ENCODE results near the gene SRP14.

SRP14 gene

DNA sequence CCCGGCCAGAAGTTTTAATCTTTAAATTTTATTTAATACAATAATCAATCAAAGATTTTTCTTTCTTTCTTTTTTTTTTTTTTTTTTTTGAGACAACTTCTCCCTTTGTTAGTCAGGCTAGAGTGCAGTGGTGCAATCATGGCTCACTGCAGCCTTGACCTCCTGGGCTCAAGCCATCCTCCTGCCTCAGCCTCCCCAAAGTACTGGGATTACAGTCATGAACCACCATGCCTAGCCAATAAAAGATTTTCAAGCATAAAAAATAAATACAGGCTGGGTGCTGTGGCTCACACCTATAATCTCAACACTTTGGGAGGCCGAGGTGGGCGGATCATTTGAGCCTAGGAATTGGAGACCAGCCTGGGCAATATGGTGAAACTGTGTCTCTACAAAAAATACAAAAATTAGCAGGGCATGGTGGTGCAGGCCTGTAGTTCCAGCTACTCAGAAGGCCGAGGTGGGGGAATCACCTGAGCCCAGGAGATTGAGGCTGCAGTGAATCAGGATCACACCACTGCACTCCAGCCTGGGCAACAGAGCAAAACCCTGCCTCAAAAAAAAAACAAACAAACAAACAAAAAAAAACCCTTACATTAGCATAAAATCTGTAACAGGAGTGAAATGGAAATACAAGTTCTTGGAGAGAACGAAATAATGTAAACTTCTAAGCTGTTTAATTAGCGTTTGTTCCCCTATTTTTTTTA, 29.1 kb upstream of the SRP14 start:
- DNase-seq, result no peak

DNA sequence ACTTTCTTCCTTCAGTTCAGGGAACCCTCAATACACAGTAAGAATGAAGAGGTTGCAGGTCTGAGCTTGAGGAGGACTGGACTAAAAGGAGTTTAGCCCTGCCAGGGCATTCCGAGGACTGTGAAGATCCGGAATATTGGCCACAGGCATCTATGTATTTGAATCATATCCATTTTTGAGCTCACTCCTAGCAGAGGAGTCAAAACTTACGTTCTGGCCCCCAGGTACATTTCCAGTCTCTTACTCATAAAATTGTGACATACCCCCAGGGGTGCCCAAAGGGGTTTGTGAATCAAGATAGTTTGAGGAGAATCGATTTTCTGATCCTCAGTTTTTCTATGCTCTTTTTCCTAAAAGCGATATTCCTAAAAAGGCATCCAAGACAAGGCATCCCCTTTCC, 27.6 kb upstream of the SRP14 start:
- no peak for DNase-seq

DNA sequence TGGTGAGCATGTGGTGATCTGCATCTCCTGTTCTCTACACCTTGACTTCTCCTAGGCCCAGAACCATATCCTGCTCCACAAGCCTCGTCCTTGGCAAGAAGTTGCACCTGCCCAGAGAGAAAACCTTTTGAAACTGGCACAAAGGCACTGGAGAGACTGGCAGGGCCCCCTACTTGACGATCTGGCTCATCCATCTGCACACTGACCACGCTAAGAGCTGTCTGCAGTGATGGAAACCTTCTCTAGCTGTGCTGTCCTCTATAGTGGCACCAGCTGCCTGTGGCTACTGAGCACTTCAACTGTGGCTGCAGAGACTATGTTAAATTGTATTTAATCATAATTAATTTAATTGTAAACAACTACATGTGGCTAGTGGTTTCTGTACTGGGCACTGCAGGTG, 26.2 kb upstream of the SRP14 start:
- DNase-seq, result no peak

DNA sequence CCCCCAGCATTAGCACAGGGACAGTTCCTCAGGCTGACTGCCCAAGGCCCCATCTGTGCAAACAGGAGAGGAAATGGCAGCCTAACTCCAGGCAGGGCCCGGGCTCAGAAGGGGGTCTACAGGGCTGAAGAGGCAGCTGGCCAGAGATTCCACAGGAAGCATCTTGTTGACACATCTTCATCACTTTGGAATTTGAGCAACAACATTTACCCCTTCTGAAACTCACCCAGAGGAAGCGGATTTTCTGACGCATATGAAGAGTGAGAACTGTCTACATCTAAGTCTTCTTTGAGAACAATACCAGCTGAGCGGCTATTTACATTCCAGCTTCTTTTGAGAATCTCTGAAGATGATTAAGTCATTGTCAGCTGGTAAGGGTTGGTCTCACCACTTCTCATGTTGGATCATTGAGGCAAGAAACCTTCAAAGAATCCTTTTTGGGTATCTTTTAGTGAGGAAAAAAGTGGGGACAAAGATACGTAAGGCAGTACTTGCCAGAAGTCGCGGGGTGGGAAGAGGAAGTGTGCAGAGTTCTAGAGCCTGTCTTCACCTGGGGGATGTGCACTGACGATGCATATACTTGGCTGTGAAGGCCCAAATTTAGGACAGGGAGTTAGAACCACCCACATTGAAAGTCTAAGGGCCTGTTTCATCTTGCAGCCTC, 25.4 kb upstream of the SRP14 start:
- DNase-seq, result no peak

DNA sequence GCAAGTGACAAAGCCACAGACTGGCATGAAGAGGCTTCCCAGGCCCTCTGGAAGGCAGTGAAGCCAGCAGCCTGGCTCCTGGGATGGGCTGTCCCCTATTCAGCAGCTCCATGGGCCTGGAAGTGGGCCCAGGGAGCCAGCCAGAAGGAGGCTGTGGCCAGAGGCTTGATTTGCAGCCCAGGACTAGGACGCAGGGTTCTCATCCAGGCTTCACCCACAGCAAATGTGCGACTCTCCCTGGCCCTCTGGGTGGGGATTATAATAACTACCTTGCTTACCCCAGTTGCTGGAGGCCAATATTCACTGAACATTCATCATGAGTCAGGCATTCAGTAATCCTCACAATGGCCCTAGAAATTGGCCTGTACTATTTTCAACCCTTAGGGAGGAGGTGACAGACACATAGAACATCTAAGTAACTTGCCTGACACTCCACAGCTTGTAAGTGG, 24.6 kb upstream of the SRP14 start:
- no peak for DNase-seq

DNA sequence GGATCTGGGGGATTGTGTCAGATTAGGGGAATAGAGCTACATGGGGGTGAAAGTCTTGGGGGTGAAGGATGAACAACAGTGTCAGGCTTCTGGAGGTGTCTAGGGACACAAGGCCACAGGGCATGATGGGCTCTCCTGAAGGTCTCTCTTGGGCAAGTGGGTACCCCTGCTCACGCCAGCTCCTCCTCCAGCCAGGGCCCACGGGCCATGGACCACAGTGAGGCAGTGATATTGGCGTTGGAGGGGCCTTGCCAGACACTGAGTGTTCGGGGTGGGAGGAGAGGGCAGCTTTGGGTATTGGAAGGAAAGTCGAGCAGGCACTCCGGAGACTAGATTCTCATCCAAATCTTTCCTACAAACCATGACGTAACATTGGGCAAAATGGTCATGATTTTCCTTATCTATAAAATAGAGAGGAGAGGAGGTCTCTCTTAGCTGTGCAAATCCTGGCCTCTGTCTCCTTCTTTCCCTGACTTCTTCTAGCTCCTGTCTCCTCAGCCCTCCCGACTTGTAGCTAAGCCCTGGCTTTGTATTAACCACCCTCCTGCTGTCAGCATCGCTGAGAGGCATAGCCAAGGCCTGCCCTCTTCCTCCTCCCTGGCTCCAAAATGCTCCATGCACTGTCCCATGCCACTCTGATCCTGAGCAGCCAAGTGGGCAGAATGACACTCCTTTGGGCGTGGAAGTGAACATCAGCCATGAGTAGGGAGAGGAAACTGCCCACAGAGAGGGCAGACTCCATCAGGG, 24.0 kb upstream of the SRP14 start:
- DNase-seq, result no peak

DNA sequence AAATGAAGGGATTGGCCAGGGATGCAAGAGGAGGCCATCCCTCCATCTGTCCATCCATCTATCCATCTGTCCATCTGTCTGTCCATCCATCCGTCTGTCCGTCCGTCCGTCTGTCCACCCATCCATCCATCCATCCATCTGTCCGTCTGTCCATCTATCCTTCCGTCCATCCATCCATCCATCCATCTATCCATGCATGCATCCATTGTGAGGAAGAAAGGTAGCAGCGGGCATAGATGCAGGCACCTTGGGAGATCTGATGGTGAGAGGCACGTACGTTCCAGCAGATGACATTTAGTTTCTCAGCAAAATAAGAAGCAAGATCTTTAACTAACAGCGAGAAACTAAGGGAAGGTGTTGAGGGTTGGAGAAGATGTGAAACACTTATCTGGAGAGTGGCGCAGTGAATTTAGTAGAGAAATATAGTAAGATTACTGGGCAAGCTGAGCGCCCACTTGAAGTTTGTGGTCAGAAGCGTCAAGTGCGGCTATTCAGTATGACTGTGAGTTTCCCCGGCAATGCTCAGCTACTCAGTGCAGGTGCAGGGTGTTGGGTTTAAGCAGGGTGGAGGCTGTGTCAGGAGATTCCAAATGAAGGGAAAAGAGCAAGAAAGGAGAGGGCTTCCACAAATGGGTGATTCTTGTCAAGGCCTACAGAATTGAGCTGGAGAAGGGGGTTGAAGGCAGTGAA, 22.4 kb upstream of the SRP14 start:
- DNase-seq, result peak; percentile 41

DNA sequence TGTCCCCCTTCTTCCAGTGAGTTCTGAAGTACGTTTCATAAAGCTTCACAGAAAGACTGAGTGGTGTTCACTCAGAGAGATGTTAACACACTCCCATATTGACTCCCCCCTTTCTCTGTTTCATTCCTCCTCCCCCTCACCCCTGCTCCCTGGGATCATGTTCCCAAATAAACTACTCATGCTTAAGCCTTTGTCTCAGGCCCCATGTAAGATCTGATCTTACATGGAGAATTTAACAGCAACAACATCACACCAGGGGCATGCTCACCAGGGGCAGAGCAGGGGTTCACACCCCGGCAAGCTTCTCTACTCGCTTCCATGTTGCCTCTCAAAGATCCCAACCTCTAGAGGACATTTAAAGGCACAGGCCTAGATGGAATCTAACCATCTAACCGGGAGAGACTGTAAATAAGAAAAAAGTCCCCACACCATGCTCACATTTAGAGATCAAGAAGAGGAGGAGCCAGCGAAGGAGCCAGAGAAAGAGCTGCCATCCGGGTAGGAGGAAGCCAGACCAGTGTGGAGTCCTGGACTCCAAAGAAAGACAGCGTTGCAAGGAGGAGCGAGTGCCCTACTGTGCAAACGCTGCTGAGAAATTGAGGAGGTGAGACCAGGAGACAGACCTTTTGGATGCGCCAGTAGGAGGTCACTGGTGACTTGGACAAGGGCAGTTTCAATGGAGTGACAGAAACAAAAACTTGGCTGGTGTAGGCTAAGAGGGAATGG, 21.4 kb upstream of the SRP14 start:
- DNase-seq, result no peak

DNA sequence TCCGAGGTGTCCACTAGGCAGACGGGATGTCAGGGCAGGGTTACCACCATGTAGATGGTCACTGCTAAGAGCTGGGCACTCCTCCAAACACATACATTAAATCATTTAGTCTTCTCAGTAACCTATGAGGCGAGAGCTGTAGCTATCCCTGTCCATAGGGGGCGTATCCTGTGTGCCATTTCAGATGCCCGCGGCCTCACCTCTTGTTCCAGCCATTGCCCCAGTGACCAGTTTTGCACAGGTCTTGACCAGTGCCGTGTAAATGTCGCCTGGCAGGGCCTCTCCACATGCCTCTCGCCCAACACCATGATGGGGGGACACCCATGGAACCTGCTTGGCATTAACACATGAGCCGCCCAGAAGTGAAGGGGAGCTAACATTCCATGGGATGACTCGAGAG, 20.8 kb upstream of the SRP14 start:
- no peak for DNase-seq

DNA sequence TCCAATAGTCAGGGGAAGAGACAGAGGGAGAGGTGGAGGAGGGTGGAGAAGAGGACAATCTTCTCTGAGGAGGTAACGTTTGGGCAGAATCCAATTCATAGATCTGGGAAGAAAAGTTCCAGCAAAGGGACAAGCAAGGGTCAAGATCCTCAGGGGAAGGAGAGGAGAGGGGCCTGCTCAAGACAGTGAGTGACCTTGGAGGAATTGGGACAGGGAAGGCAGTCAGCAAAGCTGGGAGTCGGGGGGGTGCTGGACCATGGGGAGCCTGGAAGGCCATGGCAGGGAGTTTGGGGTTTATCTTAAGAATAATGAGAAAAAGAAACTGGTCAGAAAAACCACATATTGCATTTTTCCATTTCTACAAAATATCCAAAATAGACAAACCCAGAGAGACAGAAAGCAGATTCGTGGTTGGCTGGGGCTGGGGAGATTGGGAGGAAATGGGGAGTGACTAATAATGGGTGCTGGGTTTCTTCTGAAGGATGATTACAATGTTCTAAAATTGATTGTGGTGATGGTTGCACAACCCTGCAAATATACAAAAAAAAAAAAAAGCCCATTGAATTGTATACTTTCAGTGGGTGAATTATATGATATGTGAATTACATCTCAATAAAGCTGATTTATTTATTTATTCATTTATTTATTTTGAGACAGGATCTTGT, 19.6 kb upstream of the SRP14 start:
- DNase-seq, result no peak

DNA sequence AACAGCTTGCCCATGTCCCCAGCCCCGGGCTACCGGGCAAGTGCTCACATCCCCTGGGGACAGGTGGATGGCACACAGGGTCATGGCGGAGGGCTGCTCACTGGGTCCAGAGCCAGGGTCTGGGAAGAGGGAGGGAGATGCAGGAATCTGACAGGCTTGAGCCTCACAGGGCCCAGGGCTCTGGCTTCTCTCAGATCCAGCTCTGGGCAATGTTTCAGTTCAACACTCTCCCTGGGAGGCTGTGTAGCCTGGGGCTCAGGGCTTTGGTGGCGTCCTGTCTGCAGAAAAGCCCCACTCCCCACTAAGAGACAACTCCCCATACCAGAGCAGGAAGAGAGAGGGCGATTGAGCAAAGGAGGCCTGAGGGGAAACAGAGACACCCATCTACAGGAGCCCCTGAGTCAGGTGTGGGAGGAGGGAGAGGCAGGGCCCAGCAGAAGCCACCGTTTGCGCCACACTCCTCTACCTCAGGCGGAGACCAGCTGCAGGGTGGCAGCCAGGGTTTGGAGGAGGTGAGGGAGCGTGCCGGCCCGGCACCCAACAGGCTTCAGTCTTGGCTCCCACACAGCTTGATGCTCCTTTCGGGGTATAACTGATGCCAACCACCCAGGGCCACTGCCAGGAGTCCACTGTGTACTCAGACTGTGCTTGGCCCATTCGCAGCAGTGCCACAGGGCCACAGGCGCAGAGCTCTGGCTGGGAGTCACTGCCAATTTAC, 16.8 kb upstream of the SRP14 start:
- DNase-seq, result no peak

DNA sequence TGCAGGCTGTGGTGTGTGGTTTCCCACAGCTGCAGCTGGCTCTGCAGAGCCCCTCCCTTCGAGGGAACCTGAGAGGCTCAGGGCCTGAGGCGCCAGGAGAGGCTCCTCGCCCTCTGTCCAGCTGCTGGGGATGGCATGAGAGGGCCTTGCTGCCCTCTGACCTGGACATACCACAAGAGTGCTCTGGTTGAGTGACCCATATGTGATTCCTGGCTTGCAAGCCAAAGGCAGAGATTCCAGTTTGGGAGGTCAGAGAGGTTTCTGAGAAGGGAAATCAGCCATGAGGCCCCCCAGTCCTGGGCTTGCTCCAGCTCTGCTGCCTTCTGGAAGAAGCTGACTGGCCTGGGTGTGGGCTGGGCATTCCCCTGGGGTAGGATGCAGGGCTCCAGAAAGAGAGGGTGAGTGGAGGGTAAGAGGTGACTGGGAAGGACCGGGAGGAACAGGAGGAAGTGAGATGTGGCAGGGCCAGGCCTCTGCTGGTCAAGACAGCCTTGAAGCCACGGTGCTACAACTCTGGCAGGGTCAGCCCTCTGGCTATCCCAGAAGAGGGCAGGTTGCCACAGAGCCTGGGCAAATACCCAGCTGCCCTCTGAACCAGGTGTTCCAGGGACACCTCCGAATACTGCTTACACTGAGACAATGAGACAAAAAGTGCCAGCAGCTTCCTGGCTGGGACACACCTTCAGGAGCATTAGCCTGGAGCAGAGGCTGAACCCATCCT, 16.0 kb upstream of the SRP14 start:
- peak; percentile 77 for DNase-seq

DNA sequence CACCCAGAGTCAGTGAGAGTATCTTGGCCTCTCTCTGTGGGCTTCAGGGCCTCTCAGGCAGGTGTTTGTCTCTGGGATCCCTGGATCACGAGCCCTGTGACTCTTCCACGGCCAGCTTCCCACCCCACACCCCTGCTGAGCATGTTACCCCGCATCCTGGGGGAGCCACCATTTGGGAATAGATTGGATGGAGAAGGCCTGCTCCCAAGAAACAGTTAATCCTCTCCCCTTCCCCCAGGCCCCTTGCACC, 15.5 kb upstream of the SRP14 start:
- no peak for DNase-seq

DNA sequence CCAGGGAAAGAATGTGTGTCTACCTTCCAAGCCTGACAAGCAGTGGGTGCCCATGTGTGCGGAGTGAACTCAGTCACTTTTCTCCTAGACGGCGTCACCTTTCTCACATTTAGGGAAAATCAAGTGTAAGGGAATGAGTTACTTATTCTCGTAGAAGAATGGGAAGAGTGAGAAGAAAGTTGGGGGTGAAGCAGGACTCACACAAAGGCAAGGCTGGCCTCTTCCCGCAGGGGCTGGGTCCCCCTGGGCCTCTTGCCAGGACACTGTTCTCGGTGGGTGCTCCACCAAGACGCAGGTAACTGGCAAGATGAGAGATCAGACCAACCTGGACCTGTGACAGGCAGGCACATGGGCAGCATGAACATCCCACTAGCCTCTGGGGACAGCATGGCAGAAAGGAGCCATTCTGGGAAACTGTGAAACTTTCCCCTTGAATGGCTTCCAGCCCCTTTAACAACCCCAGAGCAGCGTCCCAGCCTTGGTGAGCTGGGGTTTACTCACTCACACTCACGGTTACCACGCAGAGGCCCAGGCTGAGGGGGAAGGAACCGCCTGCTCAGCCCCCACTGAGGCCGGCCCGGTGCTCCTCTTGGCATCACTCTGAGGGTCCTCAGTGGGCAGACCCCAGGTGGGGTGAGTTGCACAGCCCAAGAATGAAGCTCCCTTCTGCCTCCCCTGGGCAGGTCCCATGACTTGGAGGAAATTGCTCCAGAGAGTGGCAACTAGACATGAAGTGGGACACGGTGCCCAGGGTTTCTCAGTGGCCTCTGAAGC, 15.0 kb upstream of the SRP14 start:
- DNase-seq, result no peak

DNA sequence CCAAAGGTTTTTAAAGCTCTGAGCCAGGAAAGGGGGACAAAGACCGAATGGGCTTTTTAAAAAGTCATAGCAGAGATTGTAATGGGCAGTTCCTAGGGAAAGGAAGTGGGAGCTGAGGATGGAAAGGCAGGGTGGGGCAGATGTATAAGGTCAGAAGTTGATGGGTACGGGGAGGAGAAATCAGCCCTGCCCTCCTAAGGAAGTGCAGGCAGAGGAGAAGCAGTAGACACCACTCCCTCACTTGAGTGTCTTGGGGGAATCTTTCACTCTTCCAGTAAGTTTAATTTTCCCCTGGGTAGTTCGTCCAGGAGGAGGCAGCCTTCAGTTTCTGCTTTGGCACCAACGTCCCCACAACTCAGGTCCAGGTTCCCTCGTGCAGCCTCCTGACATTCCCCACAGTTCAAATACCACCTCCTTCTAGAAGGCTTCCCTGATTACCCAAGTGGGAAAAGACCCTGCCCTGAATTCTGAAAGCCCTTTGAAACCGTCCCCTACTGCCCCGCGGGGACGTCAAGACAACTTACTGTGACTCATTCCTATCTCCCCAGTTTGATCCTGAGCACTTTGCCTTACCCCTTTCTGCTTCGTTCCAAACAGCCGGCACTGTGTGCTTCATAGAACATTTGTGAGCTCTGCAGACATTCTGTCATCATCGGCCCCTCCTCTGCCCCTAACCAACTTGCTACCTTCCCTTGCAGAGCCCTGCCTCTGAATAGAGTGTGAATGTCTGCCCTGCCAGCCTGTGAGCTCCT, 14.3 kb upstream of the SRP14 start:
- DNase-seq, result no peak

DNA sequence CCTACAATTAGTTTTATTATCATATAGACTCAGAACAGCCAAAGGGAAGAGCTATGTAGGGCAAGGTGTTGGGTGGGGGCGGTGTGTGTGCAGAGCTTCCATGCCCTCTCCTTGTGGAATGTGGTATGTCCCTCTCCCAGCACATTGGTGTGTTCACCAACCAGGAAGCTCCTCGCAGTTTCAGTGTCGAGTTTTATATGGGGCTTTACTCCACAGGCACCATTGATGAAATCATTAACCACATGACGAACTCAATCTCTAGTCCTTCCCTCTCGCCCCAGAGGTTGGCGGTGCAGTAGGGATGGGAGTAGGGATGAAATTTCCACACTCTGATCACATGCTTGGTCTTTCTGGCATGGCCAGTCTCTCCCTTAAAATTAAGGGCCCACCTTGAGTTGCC, 13.6 kb upstream of the SRP14 start:
- no peak for DNase-seq

DNA sequence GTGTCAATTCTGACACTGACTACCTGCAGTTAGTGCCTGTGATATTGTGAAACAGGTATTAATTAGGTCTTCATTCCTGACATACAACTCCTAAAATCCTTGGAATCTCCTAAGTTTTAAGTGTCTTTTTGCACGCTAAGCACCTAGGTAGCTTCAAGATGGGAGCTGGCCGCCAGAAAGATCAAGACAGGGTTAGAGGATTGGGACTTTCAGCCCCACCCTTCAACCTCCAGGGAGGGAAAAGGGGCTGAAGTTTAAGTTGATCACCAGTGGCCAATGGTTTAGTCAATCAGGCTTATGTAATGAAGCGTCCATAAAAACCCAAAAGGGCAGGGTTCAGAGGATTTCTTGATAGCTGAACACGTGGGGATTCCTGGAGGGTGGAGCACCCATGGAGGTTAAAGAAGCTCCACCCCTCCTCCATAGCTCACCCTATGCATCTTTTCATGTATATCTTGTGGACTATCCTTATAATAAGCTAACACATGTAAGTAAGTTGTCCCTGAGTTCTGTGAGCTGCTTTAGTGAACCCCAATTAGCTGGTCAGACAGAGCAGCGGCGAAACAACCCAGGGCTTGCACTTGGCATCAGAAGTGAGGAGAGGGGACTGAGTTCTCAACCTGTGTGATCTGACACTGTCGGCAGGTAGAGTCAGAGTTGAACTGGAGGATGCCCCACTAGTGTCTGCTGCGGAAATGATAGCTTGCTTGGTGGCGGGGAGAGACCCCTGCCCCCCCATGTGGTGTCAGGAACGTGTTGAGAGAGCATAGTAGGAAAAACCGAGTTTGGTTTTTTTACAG, 12.8 kb upstream of the SRP14 start:
- DNase-seq, result no peak

DNA sequence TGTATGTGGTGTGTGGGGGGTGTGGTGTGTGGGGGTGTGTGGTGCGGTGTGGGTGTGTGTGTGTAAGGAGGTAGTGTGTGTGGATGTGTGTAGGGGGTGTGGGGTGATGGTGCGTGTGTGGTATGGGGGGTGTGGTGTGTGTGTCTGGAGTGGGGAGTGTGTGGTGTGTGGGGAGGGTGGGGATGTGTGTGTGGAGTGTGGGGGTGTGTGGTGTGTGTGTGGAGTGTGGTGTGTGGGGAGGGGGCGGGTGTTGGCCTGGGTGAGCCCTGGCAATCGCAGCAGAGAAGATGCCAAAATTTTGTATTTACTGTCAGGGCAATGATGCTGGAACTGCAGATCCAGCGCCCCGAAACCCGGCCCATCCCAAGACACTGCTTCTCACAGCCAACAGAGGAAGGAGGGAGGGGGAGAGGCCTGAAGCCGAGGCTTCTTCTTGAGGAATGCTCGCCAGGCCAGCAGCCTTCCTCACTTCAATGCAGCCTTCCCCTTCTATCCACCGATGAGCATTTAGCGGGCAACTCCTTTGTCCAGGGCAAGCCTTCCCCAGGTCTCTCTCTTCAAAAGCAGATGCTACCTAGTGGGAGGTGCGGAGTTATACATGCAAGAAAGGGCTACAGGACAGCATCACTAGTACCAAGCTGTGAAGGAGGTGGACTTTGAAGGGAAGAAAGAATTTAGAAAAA, 11.9 kb upstream of the SRP14 start:
- no peak for DNase-seq
